Activated T-cell treated with anti-CD3 and anti-CD28 coated beads, Interleukin-2, amount 50 U/mL, for 4 hours (primary cell): ENCODE results near the gene ZNF227. TPM values are rescaled to one million over a fixed set of nuclear protein-coding genes. Genes with fewer than 3 reads are reported as not detected.
"Not testable (repeated sequence)": the region's sequence is repeated elsewhere in the genome, so short reads cannot be mapped to it uniquely, and the experiment has no call there.

Source experiments
- ATAC-seq, 2 donors: fragments of 200-7000 bp; cut with Tn5 transposase; one replicate each; pipeline ENCODE4 v1.10.0; 2021
- DNase-seq: peaks from one replicate; pipeline ENCODE4 v3.0.0-alpha.2; 2020
- H3K27me3 Mint-ChIP-seq: one replicate; pipeline ENCODE4 v1.8.0; 2021; ENCODE audit warnings: low read depth, mixed read lengths
- H3K36me3 Mint-ChIP-seq: one replicate; pipeline ENCODE4 v1.8.0; 2022; ENCODE audit warnings: mixed read lengths; ENCODE audit not compliant: insufficient read depth
- H3K4me1 Mint-ChIP-seq: one replicate; pipeline ENCODE4 v1.8.0; 2021; ENCODE audit warnings: low read depth, mixed read lengths
- H3K4me3 Mint-ChIP-seq: one replicate; pipeline ENCODE4 v1.8.0; 2021; ENCODE audit warnings: mild to moderate bottlenecking, moderate library complexity, mixed read lengths
- H3K9me3 Mint-ChIP-seq: one replicate; pipeline ENCODE4 v1.8.0; 2021; ENCODE audit warnings: mixed read lengths
- total RNA-seq, 3 donors: library from RNA; stranded (reverse); gene quantifications; one replicate each; pipeline ENCODE4 v1.2.1, GENCODE V29; 2021

Gene ZNF227
- total RNA-seq, 3 donors from 2014 or later = 12.5 to 15.3 (median 12.8) TPM

DNA sequence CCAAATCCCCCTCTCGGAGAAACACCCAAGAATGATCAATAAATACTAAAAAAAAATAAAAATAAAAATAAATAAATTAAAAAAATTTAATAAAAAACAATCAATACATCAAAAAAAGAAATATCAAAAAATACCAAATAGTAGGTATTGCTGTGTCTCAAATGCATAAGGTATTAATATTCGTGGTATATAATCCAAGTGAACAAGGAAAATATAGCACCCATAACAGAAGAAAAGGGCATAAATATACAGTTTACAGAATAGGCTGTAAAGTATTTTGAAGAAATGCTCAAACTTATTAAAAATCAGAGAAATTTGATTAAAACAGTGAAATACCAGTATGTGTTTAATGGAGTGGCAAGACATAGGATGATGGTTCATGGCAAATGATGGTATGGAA, 7.6 kb upstream of the ZNF227 start:
- Mint-ChIP-seq H3K4me1 (peaks cover 12% of the 10 kb centered on the region), H3K36me3 (peaks cover 11% of the 10 kb centered on the region), H3K27me3 (peaks cover 16% of the 10 kb centered on the region), H3K4me3 (no peak overlapping the region), H3K9me3 (peaks cover 26% of the 10 kb centered on the region)
- ATAC-seq = no peak
- no peak for DNase-seq

DNA sequence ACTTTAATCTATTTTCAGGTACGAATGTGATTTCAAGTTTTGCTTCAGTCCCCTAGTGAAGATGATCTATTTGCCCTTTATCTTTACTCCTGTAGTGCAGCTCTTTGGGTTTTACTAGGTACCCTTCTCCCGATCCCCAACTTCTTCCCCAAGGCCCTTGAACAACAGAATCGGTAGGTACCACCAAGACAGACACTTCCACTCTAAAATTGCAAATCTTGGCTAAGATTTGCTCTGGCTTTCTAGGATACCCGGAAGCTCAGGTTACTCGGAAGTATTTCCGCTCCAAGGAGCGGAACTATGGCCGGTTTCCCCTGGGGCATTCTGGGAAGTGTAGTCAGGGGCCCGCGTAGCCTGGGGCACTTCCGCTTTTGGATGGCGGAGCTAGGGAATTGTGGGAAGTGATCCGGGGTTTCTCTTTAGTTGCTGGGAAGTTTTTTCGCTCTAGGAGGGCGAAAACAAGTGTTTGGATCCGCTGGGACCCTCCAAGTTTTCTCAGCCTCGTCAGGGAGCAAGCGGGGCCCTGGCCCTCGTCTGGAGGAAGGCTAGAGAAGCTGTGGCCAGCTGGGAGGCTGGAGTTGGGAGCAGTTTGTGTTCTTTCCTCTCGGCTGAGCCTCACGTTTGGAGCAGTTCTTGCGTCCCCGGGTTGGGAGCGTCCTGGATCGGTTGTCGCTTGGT, 5.1 kb upstream of the ZNF227 start:
- peaks cover 12% of the 10 kb centered on the region for H3K4me1 Mint-ChIP-seq
- peaks cover 14% of the 10 kb centered on the region for H3K27me3 Mint-ChIP-seq
- ATAC-seq = peak; percentile 99
- peak; percentile 67 for DNase-seq
- peaks cover 22% of the 10 kb centered on the region for H3K9me3 Mint-ChIP-seq
- peaks cover 11% of the 10 kb centered on the region for H3K36me3 Mint-ChIP-seq
- H3K4me3 Mint-ChIP-seq = peak overlapping the region; percentile 90

DNA sequence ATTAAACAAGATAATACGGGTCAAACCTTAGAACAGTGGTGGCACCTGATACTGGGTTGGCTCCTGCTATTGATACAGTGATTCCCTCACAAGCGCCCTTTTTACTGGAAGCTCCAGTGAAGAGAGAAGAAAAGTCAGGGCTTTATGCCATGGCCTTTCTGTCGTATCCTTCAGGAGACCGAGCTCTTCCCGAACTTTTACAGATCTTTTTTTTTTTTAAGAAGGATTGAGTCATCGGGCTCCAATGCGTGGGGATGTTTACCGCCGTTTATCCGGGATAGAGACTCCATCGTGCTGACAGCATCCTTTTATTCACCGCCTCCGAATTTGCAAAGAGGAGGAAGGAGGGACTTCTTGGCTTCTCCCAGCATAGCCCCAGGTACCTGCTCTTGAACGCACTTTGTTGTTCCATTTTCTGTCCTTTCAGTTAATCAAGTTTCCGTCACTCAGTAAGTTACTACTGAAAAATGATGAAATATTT, 574 bp downstream of the ZNF227 start:
- Mint-ChIP-seq H3K36me3 (peaks cover 20% of the 10 kb centered on the region), H3K27me3 (no peaks in the 10 kb centered on the region), H3K4me3 (peak overlapping the region; percentile 95), H3K9me3 (peaks cover 7% of the 10 kb centered on the region), H3K4me1 (peaks cover 19% of the 10 kb centered on the region)
- ATAC-seq = peak; percentile 31 to 36
- DNase-seq = no peak

DNA sequence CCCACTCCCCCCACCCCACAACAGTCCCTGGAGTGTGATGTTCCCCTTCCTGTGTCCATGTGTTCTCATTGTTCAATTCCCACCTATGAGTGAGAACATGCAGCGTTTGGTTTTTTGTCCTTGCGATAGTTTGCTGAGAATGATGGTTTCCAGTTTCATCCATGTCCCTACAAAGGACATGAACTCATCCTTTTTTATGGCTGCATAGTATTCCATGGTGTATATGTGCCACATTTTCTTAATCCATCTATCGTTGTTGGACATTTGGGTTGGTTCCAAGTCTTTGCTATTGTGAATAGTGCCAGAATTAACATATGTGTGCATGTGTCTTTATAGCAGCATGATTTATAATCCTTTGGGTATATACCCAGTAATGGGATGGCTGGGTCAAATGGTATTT, 7.6 kb downstream of the ZNF227 start:
- H3K4me1 Mint-ChIP-seq, ATAC-seq, H3K4me3 Mint-ChIP-seq, H3K9me3 Mint-ChIP-seq, DNase-seq, H3K27me3 Mint-ChIP-seq: not testable (repeated sequence)
- H3K36me3 Mint-ChIP-seq = peaks cover 50% of the 10 kb centered on the region

DNA sequence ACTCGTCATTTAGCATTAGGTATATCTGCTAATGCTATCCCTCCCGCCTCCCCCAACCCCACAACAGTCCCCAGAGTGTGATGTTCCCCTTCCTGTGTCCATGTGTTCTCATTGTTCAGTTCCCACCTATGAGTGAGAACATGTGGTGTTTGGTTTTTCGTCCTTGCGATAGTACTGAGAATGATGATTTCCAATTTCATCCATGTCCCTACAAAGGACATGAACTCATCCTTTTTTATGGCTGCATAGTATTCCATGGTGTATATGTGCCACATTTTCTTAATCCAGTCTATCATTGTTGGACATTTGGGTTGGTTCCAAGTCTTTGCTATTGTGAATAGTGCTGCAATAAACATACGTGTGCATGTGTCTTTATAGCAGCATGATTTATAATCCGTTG, 8.4 kb downstream of the ZNF227 start:
- H3K9me3 Mint-ChIP-seq, H3K4me1 Mint-ChIP-seq, DNase-seq, H3K4me3 Mint-ChIP-seq, ATAC-seq, H3K27me3 Mint-ChIP-seq: not testable (repeated sequence)
- peaks cover 53% of the 10 kb centered on the region for H3K36me3 Mint-ChIP-seq

DNA sequence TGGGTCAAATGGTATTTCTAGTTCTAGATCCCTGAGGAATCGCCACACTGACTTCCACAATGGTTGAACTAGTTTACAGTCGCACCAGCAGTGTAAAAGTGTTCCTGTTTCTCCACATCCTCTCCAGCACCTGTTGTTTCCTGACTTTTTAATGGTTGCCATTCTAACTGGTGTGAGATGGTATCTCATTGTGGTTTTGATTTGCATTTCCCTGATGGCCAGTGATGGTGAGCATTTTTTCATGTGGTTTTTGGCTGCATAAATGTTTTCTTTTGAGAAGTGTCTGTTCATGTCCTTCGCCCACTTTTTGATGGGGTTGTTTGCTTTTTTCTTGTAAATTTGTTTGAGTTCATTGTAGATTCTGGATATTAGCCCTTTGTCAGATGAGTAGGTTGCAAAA, 9.0 kb downstream of the ZNF227 start:
- peaks cover 53% of the 10 kb centered on the region for H3K36me3 Mint-ChIP-seq
- not testable (repeated sequence) for H3K27me3 Mint-ChIP-seq, H3K9me3 Mint-ChIP-seq, ATAC-seq, H3K4me1 Mint-ChIP-seq, H3K4me3 Mint-ChIP-seq, DNase-seq

DNA sequence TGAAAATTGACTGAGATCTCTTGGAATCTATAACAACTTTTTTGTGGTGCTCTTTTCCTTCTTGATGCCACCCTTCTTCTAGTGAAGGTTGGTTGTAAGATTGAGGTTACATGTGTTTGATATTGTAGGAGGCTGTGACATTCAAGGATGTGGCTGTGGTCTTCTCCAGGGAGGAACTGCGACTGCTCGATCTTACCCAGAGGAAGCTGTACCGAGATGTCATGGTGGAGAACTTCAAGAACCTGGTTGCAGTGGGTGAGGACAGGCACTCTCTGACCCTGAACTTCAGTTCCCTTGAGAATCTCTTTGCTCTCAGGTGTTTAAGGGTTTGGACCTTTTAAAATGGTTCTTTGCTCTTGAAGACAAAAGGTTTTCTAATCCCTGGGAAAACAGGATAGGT, 16.0 kb downstream of the ZNF227 start:
- Mint-ChIP-seq H3K4me3 (no peak overlapping the region), H3K9me3 (peaks cover 28% of the 10 kb centered on the region), H3K27me3 (no peaks in the 10 kb centered on the region), H3K4me1 (no peaks in the 10 kb centered on the region), H3K36me3 (peaks cover 68% of the 10 kb centered on the region)
- DNase-seq = no peak
- ATAC-seq = no peak

DNA sequence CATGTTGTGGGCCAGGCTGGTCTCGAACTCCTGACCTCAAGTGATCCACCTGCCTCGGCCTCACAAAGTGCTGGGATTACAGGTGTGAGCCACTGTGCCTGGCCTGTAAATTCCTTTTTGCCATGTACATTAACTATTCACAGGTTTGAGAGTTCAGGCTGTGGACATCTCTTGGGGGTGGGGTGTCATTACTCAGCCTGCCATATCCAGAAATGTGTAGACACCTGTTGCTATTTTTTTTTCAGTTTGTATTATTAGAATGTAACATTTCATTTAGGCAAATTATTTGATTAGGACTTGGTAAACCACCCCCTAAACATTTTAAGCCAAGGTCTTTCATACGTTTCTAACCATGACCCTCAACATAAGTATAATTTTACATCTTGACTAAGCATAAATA, 20.5 kb downstream of the ZNF227 start:
- Mint-ChIP-seq H3K4me1 (no peaks in the 10 kb centered on the region), H3K27me3 (no peaks in the 10 kb centered on the region), H3K36me3 (peaks cover 84% of the 10 kb centered on the region), H3K9me3 (peaks cover 61% of the 10 kb centered on the region), H3K4me3 (no peak overlapping the region)
- no peak for ATAC-seq
- no peak for DNase-seq

DNA sequence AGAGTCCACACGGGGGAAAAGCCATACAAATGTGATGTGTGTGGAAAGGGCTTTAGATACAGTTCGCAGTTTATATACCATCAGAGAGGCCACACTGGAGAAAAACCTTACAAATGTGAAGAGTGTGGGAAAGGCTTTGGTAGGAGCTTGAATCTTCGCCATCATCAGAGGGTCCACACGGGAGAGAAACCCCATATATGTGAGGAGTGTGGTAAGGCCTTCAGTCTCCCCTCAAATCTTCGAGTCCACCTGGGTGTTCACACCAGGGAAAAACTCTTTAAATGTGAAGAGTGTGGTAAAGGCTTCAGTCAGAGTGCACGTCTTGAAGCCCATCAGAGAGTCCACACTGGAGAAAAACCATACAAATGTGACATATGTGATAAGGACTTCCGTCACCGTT, 24.1 kb downstream of the ZNF227 start:
- Mint-ChIP-seq H3K36me3 (peaks cover 68% of the 10 kb centered on the region), H3K4me3 (no peak overlapping the region), H3K9me3 (peaks cover 69% of the 10 kb centered on the region), H3K4me1 (no peaks in the 10 kb centered on the region), H3K27me3 (no peaks in the 10 kb centered on the region)
- ATAC-seq (no peak), DNase-seq (no peak)

DNA sequence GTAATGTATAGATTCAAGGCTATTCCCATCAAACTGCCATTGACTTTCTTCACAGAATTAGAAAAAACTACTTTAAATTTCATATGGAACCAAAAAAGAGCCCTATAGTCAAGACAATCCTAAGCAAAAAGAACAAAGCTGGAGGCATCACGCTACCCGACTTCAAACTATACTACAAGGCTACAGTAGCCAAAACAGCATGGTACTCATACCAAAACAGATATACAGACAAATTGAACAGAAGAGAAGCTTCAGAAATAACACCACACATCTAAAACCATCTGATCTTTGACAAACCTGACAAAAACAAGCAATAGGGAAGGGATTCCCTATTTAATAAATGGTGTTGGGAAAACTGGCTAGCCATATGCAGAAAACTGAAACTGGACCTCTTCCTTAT, 40.0 kb downstream of the ZNF227 start:
- H3K9me3 Mint-ChIP-seq = peaks cover 86% of the 10 kb centered on the region
- H3K27me3 Mint-ChIP-seq, ATAC-seq, DNase-seq, H3K4me1 Mint-ChIP-seq, H3K4me3 Mint-ChIP-seq: not testable (repeated sequence)
- H3K36me3 Mint-ChIP-seq = peaks cover 54% of the 10 kb centered on the region

DNA sequence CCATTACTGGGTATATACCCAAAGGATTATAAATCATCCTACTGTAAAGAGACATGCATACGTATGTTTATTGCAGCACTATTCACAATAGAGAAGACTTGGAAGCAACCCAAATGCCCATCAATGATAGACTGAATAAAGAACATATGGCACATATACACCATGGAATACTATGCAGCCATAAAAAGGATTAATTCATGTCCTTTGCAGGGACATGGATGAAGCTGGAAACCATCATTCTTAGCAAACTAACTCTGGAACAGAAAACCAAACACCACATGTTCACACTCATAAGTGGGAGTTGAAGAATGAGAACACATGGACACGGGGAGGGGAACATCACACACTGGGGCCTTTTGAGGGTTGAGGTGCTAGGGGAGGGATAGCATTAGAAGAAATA, 41.1 kb downstream of the ZNF227 start:
- not testable (repeated sequence) for ATAC-seq, H3K4me1 Mint-ChIP-seq, H3K4me3 Mint-ChIP-seq, DNase-seq, H3K27me3 Mint-ChIP-seq
- Mint-ChIP-seq H3K36me3 (peaks cover 54% of the 10 kb centered on the region), H3K9me3 (peaks cover 88% of the 10 kb centered on the region)

DNA sequence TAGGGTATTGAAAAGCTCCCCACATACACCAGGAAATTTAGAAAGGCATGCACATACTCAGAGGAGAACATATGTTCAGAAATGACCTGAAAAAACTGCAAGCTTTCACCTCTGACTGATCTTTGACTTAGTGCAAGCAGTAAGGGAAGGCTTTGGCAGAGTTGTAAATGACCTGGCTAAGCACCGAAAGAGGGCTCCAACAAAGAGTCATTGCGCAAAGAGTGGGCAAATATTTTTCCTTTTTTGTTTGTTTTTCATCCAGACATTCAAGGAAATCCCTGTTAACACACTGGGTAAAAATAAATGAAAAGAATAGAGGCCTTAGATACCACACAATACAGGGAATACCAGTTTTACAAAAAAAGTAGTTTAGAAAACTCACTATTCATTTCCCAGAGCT, 42.2 kb downstream of the ZNF227 start:
- H3K27me3 Mint-ChIP-seq = no peaks in the 10 kb centered on the region
- peaks cover 89% of the 10 kb centered on the region for H3K9me3 Mint-ChIP-seq
- DNase-seq (no peak), ATAC-seq (no peak)
- H3K4me1 Mint-ChIP-seq = no peaks in the 10 kb centered on the region
- H3K4me3 Mint-ChIP-seq = no peak overlapping the region
- H3K36me3 Mint-ChIP-seq = peaks cover 49% of the 10 kb centered on the region

DNA sequence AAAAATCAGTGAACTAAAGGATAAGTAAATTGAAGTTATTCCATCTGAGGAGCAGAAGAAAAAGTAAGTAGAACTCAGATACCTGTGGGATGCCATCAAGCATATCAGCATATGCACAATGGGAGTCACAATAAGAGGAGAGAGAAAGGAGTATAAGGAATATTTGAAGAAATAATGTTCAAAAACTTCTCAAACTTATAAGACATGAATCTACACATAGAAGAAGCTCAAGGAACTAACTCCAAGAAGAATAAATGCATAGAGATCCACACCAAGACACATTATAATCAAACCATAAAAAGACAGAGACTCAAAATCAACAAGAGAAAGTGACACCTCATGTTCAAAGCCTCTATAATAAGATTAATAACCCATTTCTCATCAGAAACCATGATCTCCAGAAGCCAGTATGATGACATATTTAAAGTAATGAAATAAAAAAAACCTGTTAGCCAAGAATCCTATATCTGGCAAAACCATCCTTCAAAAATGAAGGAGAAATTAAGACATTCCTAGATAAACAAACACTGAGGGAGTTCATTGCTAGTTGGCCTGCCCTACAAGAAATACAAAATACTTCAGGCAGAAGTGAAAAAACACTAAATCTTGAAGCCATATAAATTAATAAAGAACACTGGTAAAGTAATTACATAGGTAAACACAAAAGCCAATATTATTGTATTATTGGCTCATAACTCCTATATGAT, 43.5 kb downstream of the ZNF227 start:
- H3K4me1 Mint-ChIP-seq = peaks cover 8% of the 10 kb centered on the region
- DNase-seq (no peak), ATAC-seq (no peak)
- peaks cover 88% of the 10 kb centered on the region for H3K9me3 Mint-ChIP-seq
- no peaks in the 10 kb centered on the region for H3K27me3 Mint-ChIP-seq
- peaks cover 41% of the 10 kb centered on the region for H3K36me3 Mint-ChIP-seq
- no peak overlapping the region for H3K4me3 Mint-ChIP-seq

DNA sequence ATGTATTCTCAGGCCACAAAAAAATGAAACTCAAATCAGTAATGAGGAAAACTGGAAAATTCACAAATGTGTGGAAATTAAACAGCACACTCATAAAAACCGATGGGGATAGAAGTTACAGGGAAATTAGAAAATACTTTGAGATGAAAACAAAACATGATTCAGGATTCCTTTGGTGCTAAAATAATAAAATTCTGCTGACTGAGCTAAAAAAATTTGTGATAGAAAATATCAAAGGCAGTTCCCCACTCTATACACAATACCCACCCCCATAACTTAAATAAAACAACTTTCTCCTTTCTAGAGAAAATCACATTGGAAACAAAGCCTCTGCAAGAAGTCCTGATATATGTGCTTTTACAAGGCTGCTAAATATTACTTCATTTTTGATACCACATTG, 45.8 kb downstream of the ZNF227 start:
- Mint-ChIP-seq H3K36me3 (peaks cover 32% of the 10 kb centered on the region), H3K4me1 (peaks cover 8% of the 10 kb centered on the region)

DNA sequence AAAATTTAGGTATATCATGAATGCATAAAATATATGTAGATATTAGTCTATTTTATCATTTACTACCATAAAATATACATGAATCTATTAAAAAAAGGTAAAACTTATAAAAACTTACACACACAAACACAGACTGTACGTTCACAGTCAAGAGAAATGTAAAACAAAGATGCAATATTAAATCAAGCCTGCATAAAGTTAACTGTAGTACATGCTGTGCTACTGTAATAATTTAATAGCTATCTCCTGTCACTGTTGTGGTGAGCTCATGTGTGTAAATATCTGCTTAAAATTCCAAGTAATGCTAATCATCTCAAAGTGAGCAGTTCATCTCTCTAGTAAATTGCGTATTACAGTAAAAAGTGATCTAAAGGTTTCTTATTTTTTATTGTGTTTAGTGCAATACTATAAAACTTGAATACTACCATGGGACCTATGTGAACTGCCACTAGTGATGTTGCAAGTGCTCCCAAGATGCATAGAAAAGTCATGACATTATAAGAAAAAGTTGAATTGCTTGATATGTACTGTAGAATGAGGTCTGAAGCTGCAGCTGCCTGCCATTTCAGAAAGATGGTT, 46.6 kb downstream of the ZNF227 start:
- no peaks in the 10 kb centered on the region for H3K27me3 Mint-ChIP-seq
- peaks cover 8% of the 10 kb centered on the region for H3K4me1 Mint-ChIP-seq
- no peak for DNase-seq
- peaks cover 73% of the 10 kb centered on the region for H3K9me3 Mint-ChIP-seq
- no peak for ATAC-seq
- no peak overlapping the region for H3K4me3 Mint-ChIP-seq
- H3K36me3 Mint-ChIP-seq = peaks cover 25% of the 10 kb centered on the region

More for the DNA sequence above, 45.8 kb downstream of the ZNF227 start:
- Mint-ChIP-seq H3K4me3 (no peak overlapping the region), H3K9me3 (peaks cover 77% of the 10 kb centered on the region), H3K27me3 (no peaks in the 10 kb centered on the region)
- DNase-seq = no peak
- no peak for ATAC-seq
